SKM-1 (cell line): ENCODE measurements around the gene FBXO24.
A peak's percentile ranks its signal among the peaks of the same experiment; 100 is the strongest.

Experiments
- DNase-seq: peaks from one replicate; lab custom pipeline; 2025; ENCODE audit not compliant: unreplicated experiment; lab: John Stamatoyannopoulos, UW

The FBXO24 gene

DNA sequence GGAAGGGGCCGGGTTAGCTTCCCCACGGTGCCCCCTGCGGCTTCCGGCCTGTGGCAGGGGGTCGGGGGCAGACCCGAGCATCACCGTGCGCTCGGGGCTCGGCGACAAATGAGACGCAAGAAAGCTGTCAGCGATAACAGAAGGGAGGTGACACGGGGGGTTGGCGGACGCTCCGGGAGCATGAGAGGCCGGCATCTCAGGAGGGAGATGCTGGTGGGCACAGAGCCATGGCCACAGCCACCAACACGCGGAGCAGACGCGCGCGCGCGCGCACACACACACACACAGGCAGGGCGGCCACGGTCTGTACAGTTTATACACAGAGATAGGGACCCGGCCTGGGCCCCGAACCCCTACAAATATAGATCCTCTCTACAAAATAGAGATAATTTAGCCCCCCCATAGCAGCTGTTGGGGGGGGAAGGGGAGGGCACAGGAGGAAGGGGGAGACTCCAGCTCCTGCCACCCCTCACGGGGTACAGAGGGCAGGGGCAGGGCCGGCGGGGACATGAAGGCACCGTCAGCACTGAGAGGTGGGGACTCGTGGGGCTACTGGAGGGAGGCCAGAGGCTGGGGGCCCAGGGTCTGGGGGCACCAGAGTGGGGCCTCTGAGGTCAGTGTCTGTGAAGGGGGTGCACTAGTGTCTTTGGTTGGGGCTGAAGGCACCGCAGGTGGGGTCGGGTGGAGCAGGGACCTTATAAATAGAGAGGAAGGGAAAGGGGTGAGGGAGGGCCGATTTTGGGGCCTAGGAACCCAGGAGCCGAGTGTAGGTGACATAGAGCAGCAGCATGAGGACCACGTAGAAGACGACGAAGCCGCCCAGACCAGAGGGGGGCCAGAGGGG lies 11.5 kb upstream of the FBXO24 start:
- DNase-seq = no peak

GRCh38 chr7:100575206-100575631 lies 10.9 kb upstream of the FBXO24 start:
- DNase-seq = no peak

DNA sequence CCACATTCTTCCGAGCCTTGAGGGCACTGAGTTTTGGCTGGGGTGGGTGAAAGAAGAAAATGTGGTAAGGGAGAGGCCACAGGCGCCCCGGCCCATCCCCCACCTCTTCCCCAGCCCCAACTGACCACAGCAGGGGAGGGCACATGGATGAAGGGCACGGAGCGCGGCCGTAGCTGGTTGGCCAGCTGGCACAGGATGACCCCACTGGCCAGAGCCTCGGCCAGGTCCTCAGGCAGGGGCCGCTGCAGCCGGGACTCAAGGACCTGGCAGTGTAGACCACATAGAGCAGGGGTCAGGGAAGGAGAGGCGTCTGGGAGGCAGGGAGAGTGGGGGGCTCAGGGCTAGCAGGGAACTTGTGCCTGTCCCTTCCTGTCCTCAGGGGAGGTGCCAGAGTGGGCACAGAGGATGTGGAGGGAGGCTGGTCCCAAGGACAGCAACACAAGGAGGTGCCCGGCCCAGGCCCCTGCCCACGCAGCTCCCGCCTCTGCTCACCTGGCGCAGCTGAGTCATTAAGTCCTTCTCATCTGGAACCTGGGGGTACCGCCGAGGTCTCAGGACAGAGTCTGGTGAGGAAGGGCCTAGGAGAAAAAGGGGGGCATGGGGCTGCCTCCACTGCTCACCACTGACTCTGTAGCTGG lies 10.3 kb upstream of the FBXO24 start:
- no peak for DNase-seq

GRCh38 chr7:100576384-100576993 lies 9.6 kb upstream of the FBXO24 start:
- DNase-seq = no peak

- no peak for DNase-seq
These were observed 9.0 kb upstream of the FBXO24 start for GRCh38 chr7:100577103-100577502.

DNA sequence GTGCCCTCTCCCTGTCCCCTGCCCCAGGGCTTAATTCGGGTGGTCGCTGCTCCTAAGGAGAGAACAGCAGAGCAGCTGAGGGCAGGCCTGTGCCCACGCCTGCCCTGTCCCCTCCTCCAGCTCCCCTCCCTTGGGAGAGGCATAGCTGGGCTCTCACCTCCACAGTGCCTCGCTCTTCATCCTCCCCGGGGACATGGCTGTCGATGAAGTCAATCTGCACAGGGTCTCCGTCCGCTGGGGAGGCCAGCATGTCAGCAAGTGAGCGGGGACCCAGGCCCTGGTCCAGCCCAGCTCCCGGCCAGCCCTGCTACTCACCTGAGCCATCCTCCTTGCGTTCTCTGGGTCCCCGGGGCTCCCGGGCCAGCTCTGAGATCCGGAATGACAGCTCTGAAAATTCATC lies 8.6 kb upstream of the FBXO24 start:
- DNase-seq = no peak

GRCh38 chr7:100578246-100579183 lies 7.6 kb upstream of the FBXO24 start:
- DNase-seq = no peak

- DNase-seq = no peak
These were observed 5.5 kb upstream of the FBXO24 start for GRCh38 chr7:100580466-100581283.

DNA sequence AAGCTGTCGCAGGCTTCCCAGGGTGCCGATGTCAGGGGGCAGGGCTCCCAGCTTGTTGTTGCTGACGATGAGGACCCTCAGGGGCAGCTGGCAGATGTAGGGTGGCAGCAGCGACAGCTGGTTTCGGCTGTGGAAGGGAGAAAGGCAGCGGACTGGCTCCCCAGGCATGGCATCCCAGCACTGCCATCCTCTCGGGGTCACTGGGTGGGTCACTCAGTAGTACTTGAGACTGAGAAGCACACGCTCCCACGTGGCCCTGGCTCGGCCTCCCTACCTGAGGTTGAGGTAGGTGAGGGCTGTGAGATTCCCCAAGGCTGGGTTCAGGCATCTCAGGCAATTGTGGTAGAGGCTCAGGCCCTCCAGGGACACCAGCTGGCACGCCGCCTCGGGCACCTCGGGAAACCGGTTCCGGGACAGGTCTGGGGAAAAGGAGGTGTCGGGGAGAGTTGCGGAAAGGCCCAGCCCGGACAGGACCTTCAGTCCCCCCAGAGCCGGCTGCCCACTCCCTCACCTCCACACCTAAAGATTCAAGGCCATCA lies 4.0 kb upstream of the FBXO24 start:
- no peak for DNase-seq

DNA sequence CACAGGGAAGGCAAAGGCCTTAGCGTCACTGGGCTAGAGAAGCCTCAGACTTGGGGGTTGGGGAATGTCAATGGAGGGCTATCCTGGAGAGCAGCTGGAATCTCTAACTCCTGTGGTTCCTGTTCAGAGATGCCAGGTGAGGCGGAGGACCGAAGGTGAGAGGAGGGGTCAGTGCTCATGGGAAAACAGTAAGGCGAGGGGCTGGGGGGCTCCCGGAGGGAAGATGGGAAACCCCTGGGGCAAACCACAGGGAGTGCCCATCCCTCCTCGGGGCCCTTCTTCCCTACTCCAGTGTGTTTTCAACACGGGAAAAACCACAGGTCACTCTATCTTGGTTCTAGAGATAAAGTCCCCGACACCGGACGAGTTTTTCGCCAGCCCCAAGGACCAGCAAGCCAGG lies 3.5 kb upstream of the FBXO24 start:
- no peak for DNase-seq

GRCh38 chr7:100583132-100584053 lies 2.7 kb upstream of the FBXO24 start:
- peak; percentile 94 for DNase-seq

- DNase-seq = peak; percentile 94
These were observed 2.0 kb upstream of the FBXO24 start for GRCh38 chr7:100584054-100584682.

DNA sequence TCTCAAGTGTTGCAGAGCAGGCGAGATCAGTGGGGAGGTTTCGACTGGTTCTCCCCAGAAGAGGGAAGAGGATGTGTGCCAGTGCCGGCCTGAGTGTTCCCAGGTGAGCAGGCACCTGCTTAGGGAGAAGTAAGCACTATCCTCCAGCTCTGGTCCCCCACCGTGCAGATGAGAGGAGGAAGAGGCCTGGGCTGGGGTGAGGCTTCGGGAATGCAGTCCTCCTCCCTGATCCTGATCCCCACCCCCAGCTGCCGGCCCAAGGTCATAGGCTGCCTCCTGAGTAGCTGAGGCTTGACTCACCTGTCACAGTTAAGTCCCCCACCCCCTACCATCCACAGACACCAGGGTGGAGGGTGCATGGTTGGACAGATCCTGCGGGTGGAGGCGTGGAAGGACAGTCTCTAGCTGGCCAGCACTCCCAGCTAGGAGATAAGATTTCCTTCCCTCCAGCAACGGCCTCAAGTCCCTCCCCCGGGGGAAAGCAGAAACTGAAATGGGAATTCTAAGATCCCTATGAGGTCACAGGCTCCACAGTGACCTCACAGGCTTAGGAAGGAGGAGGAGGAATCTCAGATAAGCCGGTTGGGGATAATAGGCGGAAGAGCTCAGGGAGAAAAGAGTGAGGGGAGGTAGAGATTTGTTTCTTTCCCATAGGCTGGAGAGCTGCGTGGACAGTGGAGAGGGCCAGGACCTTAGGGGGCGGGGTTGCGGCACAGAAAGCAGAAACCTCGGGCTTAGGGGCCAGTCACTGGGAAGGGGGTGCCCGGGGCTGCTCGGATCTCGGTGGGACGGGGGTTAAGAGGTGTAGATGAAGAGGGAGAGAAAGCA lies 1.2 kb upstream of the FBXO24 start:
- no peak for DNase-seq

DNA sequence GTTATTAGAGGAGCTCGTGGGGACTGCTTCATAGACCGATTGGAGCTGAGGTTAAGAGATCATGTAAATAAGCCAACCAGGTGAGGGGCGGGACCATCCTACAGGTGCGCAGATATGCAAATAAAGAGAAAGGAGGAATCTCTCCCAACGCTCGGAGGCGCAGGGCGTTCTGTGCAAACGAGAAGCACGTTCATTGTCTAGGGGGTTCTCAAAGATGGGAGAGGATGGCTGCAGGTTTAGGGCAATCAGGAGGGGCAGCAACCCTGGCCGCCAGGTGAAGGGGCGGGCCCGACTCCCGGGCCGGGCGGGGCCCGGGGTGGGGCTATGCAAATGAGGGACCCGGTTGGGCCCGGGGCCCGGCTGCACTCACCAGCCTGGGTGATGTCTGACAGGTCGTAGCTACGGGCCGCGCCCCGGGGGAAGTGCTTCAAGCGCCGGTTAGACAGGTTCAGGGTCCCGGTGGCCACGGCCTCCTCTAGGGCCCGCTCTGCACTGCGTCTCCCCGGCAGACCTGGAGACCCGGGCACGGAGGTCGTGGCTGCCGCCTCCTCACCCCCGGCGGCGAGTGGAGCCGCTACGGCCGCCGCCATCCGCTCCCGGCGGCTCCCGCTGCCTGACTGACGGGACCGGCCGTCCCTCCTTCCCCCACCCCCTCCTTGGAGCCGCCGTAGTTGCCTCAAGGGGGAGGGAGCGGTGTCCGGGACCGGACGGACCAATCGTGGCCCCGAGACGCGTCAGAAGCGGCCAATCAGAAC lies 440 bp upstream of the FBXO24 start, which contains the start of gene LRCH4:
Gene LRCH4 (minus strand): TSS at position 619 of the 755 bp plus-strand sequence. CDS start 29 bp downstream, at position 590.
- no peak for DNase-seq

DNA sequence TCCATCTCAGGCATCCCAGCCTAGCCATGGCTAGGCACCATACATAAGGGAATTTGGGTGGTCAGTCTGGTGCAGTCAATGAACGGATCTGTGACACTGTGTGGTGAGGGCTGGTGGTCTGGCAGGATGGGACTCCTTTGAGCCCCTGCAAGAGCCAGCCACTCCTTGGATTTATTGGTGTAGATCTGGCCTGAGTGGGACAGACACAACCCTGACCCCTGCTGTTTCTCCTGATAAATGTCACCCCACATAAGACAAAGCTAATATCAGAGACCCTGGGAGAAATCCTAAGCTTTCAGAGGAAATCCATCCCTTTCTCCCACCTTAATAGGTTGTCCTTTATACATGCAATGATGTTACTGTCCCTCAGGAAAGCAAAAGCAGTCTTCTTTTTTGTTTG lies 2.3 kb downstream of the FBXO24 start:
- no peak for DNase-seq

DNA sequence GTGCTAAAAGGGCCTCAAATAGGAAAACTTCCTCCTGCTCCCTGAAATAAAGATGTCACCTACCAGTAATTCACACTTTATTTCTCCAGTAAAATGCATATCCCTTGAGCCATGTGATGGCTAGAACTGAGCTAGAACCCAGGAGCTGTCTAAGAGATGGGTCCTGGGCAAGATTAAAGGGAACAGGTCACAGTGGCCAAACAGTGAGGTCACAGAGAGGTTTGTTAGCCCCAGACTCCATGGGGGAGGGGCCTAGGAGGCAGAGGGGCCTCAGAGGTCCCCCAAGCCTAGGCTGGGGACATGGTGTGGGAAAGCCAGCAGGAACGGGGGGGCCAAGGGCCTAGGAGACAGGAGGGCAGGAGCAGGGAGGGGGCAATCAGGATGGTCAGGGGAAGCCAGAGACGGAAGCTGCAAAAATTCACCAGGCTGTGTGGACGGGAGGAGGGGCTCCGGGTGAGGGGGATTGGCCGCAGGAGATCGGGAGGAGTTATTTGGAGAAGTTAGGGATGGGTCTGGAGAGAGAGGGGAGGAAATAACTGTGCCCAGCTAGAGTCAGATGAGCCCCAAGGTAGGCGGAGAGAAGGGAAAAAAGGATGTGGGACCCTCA lies 3.3 kb downstream of the FBXO24 start:
- DNase-seq = no peak
